Tibial nerve (tissue), 4 donors: ENCODE results near the gene PCDHA8. TPM values are rescaled to one million over a fixed set of nuclear protein-coding genes. Genes with fewer than 3 reads are reported as not detected.
"Not testable (repeated sequence)": the region's sequence is repeated elsewhere in the genome, so short reads cannot be mapped to it uniquely, and the experiment has no call there.

ENCODE experiments used
- DNase-seq, 2 donors: peaks; one replicate each; pipeline ENCODE4 v3.0.0-alpha.2; 2019; ENCODE audit warnings: low spot score in 2 of 2
- H3K27ac ChIP-seq, 4 donors: fragments of 200-600 bp; sonication (generic) in 3 of 4; one replicate each; pipeline ENCODE4 v1.5.1; 2017 to 2019; ENCODE audit warnings: mild to moderate bottlenecking in 1 of 4
- H3K27me3 ChIP-seq, 2 donors: fragments of 200-600 bp; sonication (generic) in 1 of 2; one replicate each; pipeline versions ENCODE4 v1.5.1 to v1.6.0; 2017 to 2019
- H3K36me3 ChIP-seq, 3 donors: fragments of 200-600 bp; sonication (generic); one replicate each; pipeline ENCODE4 v1.5.1; 2018 to 2019
- H3K4me1 ChIP-seq, 4 donors: fragments of 200-600 bp; sonication (generic) in 3 of 4; one replicate each; pipeline ENCODE4 v1.5.1; 2017 to 2019
- H3K4me3 ChIP-seq, 4 donors: fragments of 200-600 bp; sonication (generic) in 3 of 4; one replicate each; pipeline ENCODE4 v1.5.1; 2017 to 2019; ENCODE audit warnings: mild to moderate bottlenecking in 1 of 4, moderate library complexity in 1 of 4
- H3K9me3 ChIP-seq, 4 donors: fragments of 200-600 bp; sonication (generic) in 3 of 4; one replicate each; pipeline ENCODE4 v1.5.1; 2017 to 2019
- EP300 ChIP-seq, 2 donors: sonication (generic); formaldehyde crosslinking; IDR thresholded peaks; one replicate each; pipeline ENCODE4 v1.6.1; 2017; ENCODE audit warnings: antibody characterized with exemption in 2 of 2, mild to moderate bottlenecking in 1 of 2
- POLR2A ChIP-seq, 2 donors: fragments of 450-650 bp; IDR thresholded peaks; one replicate each; pipeline ENCODE4 v1.6.1; 2017; ENCODE audit warnings: antibody characterized with exemption in 2 of 2, mild to moderate bottlenecking in 2 of 2, moderate library complexity in 2 of 2
- WGBS, 2 donors: methylation state at CpG; one replicate each; pipeline ENCODE4 v1.1.5; 2018; 5-methylcytosine and 5-hydroxymethylcytosine counted together
- total RNA-seq, 4 donors: library from RNA; depleted of rRNA; stranded (reverse); fragments of >200 nt; gene quantifications; one replicate each; pipeline ENCODE4 v1.1.0, GENCODE V29; 2016
- TF ChIP-seq, protein P1 (sequence below), 5 experiments: fragments of 200-600 bp in 3 of 5; fragments of 450-650 bp in 2 of 5; sonication (generic) in 3 of 5; IDR thresholded peaks; one replicate each; pipeline ENCODE4 v1.5.1; 2016 to 2019; ENCODE audit warnings: antibody characterized with exemption in 5 of 5, mild to moderate bottlenecking in 3 of 5, moderate library complexity in 2 of 5

The PCDHA8 gene, protein sequence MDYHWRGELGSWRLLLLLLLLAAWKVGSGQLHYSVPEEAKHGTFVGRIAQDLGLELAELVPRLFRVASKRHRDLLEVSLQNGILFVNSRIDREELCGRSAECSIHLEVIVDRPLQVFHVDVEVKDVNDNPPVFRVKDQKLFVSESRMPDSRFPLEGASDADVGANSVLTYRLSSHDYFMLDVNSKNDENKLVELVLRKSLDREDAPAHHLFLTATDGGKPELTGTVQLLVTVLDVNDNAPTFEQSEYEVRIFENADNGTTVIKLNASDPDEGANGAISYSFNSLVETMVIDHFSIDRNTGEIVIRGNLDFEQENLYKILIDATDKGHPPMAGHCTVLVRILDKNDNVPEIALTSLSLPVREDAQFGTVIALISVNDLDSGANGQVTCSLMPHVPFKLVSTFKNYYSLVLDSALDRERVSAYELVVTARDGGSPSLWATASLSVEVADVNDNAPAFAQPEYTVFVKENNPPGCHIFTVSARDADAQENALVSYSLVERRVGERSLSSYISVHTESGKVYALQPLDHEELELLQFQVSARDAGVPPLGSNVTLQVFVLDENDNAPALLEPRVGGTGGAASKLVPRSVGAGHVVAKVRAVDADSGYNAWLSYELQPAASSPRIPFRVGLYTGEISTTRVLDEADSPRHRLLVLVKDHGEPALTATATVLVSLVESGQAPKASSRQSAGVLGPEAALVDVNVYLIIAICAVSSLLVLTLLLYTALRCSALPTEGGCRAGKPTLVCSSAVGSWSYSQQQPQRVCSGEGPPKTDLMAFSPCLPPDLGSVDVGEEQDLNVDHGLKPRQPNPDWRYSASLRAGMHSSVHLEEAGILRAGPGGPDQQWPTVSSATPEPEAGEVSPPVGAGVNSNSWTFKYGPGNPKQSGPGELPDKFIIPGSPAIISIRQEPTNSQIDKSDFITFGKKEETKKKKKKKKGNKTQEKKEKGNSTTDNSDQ
- 1 to 10 TPM in 1 of 4 donors, under 1 TPM in 3; 0.63 to 2.0 (median 0.84) TPM for total RNA-seq

DNA sequence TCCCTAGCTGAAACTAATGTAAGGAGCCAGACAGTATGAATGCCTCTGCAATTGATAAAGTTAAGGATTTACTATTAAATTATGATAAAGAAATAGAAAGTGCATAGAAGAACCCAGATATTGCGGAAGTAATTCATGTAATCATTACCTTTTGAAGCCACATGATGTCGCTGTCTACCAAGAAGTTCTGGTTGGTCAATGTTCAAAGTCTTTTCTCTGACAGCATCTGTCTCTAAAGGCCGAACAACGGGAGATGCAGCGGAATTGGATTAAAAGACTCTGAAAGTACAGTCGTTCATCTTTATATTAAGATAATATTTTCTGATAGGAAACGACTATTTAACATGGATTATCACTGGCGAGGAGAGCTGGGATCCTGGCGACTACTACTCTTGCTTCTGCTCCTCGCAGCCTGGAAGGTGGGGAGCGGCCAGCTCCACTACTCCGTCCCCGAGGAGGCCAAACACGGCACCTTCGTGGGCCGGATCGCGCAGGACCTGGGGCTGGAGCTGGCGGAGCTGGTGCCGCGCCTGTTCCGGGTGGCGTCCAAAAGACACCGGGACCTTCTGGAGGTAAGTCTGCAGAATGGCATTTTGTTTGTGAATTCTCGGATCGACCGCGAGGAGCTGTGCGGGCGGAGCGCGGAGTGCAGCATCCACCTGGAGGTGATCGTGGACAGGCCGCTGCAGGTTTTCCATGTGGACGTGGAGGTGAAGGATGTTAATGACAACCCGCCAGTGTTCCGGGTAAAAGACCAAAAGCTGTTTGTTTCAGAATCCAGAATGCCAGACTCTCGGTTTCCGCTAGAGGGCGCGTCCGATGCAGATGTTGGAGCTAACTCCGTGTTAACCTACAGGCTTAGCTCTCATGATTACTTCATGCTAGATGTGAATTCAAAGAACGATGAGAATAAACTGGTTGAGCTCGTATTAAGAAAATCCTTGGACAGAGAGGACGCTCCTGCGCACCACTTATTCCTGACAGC, at the start of gene PCDHA8:
PCDHA8 (plus strand) TSS at position 210 of the 985 bp plus-strand sequence; CDS start at position 345, 135 bp downstream.
- peaks cover 0 to 48% (median 6%) of the 10 kb centered on the region in 4 donors for H3K9me3 ChIP-seq
- H3K36me3 ChIP-seq, result no peaks in the 10 kb centered on the region
- no peak for DNase-seq
- WGBS, 2 donors, result 23 to 30% methylated on average over 32 to 47 of the region's 47 CpGs
- no peaks in the 10 kb centered on the region for H3K4me1 ChIP-seq
- TF ChIP-seq EP300 (IDR thresholded peaks at IDR 0.05), result no peak
- TF ChIP-seq, protein P1, sequence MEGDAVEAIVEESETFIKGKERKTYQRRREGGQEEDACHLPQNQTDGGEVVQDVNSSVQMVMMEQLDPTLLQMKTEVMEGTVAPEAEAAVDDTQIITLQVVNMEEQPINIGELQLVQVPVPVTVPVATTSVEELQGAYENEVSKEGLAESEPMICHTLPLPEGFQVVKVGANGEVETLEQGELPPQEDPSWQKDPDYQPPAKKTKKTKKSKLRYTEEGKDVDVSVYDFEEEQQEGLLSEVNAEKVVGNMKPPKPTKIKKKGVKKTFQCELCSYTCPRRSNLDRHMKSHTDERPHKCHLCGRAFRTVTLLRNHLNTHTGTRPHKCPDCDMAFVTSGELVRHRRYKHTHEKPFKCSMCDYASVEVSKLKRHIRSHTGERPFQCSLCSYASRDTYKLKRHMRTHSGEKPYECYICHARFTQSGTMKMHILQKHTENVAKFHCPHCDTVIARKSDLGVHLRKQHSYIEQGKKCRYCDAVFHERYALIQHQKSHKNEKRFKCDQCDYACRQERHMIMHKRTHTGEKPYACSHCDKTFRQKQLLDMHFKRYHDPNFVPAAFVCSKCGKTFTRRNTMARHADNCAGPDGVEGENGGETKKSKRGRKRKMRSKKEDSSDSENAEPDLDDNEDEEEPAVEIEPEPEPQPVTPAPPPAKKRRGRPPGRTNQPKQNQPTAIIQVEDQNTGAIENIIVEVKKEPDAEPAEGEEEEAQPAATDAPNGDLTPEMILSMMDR (IDR thresholded peaks at IDR 0.05), result no peak
- TF ChIP-seq POLR2A (IDR thresholded peaks at IDR 0.05), result no peak
- no peaks in the 10 kb centered on the region for H3K27me3 ChIP-seq
- no peak within 1 kb of the TSS for H3K27ac ChIP-seq
- H3K4me3 ChIP-seq, result no peak within 1 kb of the TSS

DNA sequence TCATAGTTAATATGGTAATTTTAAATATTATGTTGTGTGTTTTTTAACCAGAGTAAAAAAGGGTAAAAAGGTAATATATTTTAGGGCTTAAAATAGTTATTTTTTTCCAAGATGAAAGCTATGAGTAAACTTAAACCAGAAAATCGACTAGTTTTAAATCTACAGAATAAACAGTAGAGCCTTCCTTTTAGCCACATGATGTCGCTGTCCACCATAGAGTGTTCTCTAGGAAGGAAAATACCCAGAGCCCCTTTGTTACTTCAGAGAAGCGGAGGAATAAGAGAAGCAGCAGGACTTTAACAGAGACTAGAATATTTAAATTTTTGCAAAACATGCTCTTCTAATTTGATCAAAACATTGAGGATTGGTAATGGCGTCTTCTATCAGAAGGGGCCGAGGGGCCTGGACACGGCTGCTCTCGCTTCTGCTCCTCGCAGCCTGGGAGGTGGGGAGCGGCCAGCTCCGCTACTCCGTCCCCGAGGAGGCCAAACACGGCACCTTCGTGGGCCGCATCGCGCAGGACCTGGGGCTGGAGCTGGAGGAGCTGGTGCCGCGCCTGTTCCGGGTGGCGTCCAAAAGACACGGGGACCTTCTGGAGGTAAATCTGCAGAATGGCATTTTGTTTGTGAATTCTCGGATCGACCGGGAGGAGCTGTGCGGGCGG, 46.3 kb upstream of the PCDHA8 start, which contains the start of gene PCDHA2:
PCDHA2 (plus strand) TSS at position 258 of the 664 bp plus-strand sequence.
- DNase-seq, result no peak
- peaks cover 0 to 63% (median 12%) of the 10 kb centered on the region in 4 donors for H3K9me3 ChIP-seq
- H3K4me3 ChIP-seq, result peak within 1 kb of the TSS in 1 of 4 donors; percentile 31
- H3K27ac ChIP-seq, result no peak within 1 kb of the TSS
- no peaks in the 10 kb centered on the region for H3K4me1 ChIP-seq
- no peak for TF ChIP-seq POLR2A (IDR thresholded peaks at IDR 0.05)
- TF ChIP-seq, protein P1 (IDR thresholded peaks at IDR 0.05), result no peak
- no peak for TF ChIP-seq EP300 (IDR thresholded peaks at IDR 0.05)
- 35 to 40% methylated on average over 11 to 27 of the region's 27 CpGs for WGBS, 2 donors
- H3K36me3 ChIP-seq, result no peaks in the 10 kb centered on the region
- H3K27me3 ChIP-seq, result no peaks in the 10 kb centered on the region

DNA sequence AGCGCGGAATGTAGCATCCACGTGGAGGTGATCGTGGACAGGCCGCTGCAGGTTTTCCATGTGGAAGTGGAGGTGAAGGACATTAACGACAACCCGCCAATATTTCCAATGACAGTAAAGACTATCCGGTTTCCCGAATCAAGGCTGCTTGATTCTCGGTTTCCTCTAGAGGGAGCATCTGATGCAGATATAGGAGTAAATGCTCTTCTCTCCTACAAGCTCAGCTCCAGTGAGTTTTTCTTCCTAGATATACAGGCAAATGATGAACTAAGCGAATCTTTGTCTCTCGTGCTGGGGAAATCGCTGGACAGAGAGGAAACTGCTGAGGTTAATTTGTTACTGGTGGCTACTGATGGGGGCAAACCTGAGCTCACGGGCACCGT, 45.7 kb upstream of the PCDHA8 start:
- H3K9me3 ChIP-seq, result peaks cover 0 to 57% (median 12%) of the 10 kb centered on the region in 4 donors
- TF ChIP-seq EP300 (IDR thresholded peaks at IDR 0.05), result no peak
- WGBS, 2 donors, result 16 to 31% methylated on average over 13 to 15 of the region's 15 CpGs
- no peaks in the 10 kb centered on the region for H3K27me3 ChIP-seq
- H3K36me3 ChIP-seq, result no peaks in the 10 kb centered on the region
- H3K4me3 ChIP-seq, result peak overlapping the region in 1 of 4 donors; percentile 31
- no peak for DNase-seq
- H3K4me1 ChIP-seq, result no peaks in the 10 kb centered on the region
- no peak overlapping the region for H3K27ac ChIP-seq

DNA sequence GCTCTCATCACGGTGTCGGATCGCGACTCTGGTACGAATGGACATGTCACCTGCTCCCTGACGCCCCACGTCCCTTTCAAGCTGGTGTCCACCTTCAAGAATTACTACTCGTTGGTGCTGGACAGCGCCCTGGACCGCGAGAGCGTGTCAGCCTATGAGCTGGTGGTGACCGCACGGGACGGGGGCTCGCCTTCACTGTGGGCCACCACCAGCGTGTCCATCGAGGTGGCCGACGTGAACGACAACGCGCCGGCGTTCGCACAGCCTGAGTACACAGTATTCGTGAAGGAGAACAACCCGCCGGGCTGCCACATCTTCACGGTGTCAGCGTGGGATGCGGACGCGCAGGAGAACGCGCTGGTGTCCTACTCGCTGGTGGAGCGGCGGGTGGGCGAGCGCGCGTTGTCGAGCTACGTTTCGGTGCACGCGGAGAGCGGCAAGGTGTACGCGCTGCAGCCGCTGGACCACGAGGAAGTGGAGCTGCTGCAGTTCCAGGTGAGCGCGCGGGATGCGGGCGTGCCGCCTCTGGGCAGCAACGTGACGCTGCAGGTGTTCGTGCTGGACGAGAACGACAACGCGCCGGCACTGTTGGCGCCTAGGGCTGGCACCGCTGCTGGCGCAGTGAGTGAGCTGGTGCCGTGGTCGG, 44.8 kb upstream of the PCDHA8 start:
- not testable (repeated sequence) for H3K36me3 ChIP-seq, H3K27me3 ChIP-seq, H3K4me3 ChIP-seq, H3K27ac ChIP-seq, DNase-seq, H3K4me1 ChIP-seq
- WGBS, 2 donors, result 62 to 69% methylated on average over 32 to 72 of the region's 72 CpGs
- H3K9me3 ChIP-seq, result peaks cover 0 to 60% (median 11%) of the 10 kb centered on the region in 4 donors

DNA sequence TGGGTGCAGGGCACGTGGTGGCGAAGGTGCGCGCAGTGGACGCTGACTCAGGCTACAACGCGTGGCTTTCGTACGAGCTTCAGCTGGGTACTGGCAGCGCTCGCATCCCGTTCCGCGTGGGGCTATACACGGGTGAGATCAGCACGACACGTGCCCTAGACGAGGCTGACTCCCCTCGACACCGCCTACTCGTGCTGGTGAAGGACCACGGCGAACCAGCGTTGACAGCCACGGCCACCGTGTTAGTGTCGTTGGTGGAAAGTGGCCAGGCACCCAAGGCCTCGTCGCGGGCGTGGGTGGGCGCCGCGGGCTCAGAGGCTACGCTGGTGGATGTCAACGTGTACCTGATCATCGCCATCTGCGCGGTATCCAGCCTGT, 44.3 kb upstream of the PCDHA8 start:
- H3K27ac ChIP-seq, result no peak overlapping the region
- H3K9me3 ChIP-seq, result peaks cover 0 to 60% (median 13%) of the 10 kb centered on the region in 4 donors
- TF ChIP-seq EP300 (IDR thresholded peaks at IDR 0.05), result no peak
- TF ChIP-seq POLR2A (IDR thresholded peaks at IDR 0.05), result no peak
- TF ChIP-seq, protein P1 (IDR thresholded peaks at IDR 0.05), result no peak
- 56 to 63% methylated on average over 27 to 29 of the region's 39 CpGs for WGBS, 2 donors
- no peaks in the 10 kb centered on the region for H3K36me3 ChIP-seq
- no peak overlapping the region for H3K4me3 ChIP-seq
- H3K4me1 ChIP-seq, result no peaks in the 10 kb centered on the region
- DNase-seq, result no peak
- H3K27me3 ChIP-seq, result no peaks in the 10 kb centered on the region
